CMK (cell line): ENCODE data around the gene STX8.

Source experiments
- DNase-seq: peaks from one replicate; pipeline ENCODE4 v3.0.0-alpha.2; 2010; ENCODE audit warnings: low read depth

The STX8 gene

DNA sequence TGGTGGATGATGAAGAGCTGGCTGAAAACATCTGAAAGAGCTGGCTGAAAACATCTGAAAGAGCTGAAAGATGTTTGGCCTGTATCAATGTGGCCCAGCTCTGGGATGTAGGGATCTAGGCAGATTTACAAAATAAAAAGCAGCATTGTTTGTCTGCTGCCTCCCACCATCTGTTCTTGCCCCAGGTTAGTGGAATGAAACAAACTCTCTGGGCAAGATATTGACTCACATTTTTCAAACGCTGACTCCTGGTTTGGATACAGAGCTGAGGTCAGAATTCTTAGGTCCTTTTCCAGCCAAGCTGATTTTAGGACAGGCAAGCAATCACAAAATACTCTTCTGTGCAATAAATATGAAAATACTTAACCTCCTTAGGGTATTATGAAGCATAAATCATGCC is 139.0 kb downstream of the STX8 start:
- DNase-seq: no peak

DNA sequence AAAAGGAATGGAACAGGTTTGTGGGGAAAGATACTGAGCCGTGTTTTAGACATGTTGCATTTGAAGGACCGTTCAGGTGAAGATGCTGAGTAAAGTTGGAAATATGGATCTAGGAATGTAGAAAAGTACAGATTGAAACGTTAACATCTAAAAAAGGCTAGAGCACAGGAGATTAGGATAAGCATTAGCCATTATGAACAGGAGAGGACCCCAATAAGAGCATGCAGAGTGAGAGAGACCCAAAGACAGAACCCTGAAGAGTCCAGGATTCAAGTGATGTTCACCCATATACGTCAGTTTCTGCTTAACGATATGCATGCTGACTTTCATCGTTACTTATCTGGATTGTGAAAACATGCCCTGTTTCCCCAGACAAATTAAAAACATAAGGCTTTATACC is 140.5 kb downstream of the STX8 start:
- DNase-seq: no peak

DNA sequence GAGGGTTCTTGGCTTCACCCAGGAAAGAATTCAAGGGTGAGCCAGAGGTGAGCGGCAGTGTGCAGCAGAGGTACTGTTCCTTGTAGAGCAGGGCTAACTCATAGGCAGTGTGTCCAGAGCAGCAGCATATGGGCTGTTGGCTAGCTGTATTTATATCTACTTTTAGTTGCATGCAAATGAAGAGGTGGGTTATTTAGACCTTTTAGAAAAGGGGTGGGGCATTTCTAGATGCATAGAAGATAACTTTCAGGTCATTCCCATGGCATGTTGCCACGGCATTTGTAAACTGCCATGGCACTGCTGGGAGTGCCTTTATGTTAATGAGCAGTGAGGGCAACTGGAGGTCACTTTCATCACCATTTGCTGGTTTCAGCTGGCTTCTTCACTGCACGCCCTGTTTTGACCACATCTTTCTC is 141.0 kb downstream of the STX8 start:
- no peak for DNase-seq

DNA sequence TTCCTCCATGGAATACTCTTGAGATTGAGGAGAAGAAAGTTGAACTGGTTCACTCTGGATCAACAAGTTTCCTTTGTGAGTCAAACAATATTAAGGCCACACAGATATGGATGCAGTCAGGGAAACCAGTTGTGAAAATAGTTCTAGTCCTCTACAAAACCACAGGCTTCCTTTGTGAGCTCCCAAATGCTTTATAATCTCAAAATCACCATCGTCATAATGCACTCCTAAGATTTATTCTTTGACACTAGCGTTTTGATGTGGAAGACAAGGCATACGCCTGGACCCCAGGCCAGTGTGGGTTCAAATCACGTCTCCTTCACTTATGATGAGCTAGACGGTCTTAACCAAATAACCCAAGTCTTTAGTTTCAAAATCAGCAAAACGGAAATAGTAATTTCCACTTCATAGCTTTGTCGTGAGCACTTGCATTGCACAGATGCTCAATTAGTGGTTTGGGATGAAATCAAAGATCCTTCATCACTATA is 142.6 kb downstream of the STX8 start:
- DNase-seq: no peak

DNA sequence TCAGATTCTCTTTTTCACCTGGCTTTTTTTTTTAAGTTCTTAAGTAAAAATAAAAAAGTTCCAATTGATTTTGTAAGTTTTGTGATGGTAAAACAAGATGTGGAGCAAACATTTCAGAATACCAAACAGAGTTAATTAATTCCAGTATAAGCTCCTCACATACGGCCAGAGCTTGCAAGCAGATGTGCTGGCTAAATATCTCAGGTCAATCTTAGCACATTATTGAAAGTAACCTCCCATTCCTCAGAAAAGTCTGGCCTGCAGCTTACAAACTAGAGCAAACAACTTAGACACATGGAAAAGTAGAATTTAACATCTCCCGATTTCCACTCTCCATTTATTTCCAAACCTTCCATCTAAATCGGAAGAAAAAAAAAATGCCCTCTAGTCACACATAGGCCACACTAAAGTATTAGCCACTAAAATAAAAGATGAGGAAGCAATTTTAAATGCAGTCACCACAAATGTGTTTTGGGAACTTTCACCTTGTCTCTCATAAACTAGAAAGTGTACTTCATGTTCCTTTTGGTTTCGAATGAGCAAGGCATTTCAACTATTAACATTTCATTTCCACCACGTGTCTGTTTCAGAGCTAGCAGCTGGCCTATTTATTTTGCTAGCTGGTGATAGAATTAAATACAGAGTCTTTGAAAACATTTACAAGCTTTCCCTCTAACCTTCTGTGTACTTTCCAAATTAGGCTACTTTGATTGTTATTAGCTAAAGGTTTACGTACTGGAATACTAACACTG is 143.3 kb downstream of the STX8 start:
- DNase-seq: no peak

DNA sequence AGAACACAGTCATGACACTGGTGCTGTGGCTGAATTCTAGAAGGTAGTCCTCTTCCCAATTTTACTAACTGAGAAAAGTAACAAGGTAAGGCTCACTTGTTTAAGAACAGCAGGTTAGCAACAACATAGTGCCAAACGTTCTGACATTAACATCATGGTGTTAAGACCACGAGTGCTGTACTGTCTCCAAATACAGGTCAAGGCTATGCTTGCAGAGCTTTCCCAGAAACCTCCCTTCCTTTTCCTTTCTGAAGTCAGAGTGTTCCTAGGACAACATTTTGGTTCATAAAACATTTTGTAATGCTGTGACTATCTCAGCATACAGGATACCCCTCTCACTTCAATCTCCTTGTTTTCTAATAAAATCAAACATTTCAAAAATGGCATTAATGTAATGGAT is 144.0 kb downstream of the STX8 start:
- no peak for DNase-seq

DNA sequence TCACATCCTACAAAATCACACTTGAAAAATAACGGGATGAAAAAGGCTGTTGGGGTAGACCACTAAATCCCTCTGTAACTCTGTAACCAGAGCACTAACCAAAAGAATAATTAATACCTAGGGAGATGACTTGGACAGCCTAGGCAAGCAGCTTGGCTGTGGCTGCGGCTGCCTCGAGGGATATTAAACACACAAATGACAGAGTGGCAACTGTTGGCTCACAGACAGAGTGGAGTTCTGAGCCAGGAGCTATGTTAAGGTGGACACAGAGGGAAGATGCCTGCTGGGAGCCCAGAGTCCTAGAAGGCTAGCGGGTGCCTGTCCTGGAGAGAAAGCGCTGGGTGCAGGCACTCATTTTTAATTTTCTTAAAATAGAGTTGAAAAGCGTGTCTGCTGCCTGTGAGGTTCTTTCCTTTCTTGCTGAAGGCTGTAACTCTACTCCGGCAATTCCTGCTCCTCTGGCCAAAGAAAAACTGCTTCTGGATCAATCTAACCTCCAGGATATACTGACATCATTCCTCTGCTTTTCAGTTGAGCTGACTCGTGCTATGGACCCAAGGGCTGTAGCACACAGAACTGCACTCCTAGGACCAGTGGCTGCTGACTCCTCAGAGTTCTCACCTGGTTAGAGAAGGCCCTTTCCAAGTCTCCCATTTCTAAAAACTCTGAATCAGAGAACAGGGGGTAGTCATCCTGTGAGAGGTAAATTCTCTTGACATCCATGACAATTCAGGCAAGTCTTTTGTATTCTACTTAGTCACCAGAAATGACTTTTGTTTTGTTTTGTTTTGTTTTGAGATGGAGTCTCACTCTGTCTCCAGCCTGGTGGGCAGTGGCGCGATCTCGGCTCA is 147.9 kb downstream of the STX8 start:
- no peak for DNase-seq

DNA sequence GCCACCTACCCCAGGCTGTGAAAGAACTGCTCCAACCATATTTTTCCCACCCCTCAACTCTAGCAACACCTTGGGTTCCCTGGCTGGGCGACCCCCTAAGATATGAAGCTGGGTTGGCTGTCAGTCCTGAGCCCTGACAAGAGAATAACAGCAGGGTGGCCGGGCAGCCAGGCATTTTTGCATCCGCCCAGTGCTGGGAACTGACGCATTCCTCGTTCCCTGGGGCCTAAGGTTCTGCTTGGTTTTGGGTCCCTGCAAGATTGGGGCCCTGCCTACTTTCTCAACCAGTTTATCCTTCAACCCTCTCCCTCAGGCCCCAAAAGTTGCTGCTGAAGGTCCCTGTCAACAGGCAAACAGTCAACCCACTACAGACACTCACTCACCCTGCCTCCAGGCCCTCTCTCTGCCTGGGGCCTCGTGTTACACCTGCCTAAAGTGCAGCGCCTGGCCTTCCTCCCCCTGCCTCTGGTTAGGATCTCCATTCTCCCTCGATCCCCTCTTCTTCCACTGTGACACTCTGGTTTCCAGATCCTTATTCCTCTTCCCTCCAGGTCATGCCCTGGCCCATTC is 151.5 kb downstream of the STX8 start:
- no peak for DNase-seq

DNA sequence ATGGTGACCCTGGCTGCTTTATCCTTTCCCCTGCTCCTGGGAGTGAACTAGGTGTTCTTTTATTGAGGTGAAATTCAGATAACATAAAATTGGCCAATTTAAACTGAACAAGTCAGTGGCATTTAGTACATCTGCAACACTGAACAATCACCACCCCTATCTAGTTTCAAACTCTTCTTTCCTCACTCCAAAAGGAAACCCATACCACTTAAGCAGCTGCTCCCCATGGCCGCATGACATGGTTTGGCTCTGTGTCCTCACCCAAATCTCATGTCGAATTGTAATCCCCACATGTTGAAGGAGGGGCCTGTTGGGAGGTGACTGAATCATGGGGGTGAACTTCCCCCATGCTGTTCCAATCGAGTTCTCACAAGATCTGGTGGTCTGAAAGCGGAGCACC is 154.1 kb downstream of the STX8 start:
- DNase-seq: no peak

DNA sequence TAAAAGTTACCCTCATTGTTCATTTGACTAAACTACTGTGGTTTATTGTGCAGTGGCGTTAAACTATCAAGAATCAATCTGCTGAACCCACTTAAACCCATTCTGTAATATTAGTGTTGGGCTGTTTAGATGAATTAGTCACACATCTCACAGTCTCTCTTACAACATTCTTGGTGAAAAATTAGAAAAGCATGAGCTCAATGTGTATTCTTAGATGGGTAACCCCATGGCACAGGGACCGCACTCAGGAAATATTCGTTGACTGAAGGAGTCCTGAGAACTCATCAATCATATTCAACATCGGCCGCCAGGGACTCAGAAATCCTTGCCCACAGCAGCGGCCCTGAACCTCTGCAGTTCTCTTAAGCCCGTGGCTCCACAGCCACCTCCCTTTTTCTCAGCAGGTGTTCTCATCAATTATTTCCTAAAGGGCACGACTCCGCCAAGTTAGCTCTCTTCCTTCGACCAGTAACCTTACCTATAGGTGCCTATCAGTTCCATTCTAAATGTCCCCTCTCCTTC is 155.6 kb downstream of the STX8 start:
- DNase-seq: no peak

DNA sequence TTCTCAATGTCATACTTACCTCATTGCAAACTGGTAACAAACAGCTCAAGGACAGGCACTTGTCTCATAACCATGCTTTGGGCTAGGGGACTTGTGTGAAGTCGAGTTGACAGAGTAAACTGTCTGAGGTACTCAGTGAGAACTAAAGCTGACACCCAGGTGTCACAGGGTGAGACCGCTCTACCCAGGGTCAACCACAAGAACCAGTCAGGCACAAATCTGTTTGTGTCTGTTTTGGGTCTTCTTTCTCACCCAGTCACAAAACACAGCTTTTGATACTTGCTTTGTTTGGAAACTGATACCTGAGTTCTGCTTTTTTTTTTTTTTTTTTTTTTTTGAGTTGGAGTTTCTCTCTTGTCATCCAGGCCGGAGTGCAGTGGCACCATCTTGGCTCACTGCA is 161.1 kb downstream of the STX8 start:
- no peak for DNase-seq

DNA sequence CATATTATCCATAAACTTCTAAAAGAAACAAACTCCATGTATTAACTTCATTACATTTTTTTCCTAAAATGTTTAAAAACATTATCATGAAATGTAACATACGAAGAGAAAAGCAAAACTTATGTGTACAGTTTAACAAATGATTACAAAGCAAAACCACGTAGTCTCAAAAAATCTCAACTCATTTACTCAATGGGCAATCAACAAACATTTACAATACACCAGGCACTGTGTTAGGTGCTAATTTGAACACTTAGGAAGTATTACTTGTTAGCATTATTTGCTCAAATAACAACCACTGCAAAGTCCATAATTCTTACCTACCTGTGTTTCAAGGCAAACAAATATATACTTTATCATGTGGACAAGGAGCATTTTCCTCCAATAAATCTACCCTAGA is 164.9 kb downstream of the STX8 start:
- DNase-seq: no peak

DNA sequence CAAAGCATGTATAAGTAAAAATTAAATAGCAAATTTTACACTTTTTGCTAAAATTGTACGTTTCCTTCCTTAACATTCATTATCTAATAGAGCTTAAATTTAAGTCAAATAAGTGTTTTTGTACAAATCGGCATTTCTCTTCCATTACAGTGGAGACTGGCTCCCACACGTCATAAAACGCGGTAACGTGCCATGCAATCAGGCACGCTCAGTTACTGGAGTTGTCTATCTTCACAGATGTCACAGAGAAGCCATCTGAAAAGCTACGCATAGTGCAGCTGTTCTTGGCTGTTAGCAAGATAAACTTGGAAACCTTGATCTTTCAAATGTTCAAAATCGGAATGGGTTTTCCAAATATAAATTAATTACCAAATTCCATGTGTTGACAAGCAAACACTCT is 165.3 kb downstream of the STX8 start:
- no peak for DNase-seq

DNA sequence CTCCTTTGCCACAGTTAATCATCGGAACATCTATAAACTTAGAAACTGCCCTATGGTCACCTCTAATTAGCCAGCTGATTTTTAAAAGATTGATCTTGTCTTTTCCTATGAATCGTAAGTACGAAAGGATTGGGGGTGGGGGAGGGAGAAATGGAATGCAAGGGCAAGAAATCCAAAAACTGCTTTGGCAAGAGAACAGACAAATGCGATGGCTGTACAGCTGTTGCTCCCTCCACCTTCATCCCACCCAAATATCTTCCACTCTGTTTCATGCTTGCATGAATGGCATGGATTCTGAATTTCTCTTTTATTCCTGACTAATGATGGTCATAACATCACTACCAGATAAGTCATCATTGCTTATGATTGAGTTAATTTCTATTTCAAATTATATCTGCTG is 165.7 kb downstream of the STX8 start:
- no peak for DNase-seq

DNA sequence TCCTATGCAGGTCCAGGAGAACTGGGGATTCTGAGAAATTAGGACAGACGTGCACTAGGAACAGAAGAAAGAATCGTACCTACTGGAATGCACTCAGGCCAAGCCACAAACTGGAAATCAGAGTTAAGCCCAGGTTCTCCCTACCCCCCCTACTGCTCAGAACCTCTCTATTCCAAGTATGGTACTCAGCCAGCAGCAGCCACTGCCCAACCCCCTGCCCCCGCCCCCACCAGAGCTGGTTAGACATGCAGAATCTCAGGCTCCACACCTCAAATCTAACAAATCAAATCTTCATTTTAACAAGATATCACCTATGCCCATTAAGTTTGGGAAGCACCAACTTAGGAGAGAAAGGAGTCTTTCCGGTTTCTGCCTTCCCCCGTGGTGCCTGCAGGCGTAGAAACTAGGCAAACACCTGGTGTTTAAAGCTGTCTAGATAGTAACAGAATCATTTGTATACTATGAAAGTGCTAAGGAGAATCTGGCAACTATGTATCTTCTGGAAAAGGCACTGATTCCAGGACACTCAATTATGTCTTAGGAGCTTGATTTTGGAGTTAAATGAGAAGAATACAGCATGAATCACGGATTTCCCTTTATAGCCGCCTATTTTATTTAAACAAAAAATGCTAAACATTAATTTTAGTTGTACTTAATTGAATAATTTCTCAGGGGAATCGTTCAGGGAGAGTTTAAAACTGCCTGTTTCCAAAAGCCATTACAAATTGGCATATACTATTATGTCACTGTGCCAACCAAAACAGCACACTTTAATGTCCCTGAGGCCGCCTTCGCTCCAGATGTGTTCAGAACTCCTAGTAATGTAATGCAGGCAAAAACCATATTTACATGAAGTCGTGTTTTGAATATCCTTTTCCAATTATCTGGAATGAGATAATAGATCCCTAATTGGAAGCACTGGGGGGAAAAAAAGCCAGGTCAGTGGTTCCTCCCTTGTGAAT is 166.5 kb downstream of the STX8 start:
- no peak for DNase-seq

DNA sequence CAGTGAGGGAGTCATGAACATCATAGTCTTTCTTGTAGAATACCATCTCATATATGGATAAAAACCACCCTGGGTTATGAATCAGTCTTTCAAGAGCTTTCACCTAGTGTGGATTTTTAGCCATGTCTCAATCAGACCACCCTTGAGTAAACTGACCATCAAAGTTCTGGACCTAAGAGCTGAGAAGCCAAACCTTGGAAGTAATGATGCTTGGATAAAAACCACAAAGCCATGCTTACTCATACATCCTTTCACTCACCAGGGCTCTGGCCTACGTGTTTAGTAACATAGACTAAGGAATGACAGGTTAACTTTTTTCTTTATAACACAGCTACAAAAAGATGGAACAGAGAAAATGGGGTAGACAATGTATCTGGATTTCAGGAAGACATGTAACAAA is 167.2 kb downstream of the STX8 start:
- DNase-seq: no peak

DNA sequence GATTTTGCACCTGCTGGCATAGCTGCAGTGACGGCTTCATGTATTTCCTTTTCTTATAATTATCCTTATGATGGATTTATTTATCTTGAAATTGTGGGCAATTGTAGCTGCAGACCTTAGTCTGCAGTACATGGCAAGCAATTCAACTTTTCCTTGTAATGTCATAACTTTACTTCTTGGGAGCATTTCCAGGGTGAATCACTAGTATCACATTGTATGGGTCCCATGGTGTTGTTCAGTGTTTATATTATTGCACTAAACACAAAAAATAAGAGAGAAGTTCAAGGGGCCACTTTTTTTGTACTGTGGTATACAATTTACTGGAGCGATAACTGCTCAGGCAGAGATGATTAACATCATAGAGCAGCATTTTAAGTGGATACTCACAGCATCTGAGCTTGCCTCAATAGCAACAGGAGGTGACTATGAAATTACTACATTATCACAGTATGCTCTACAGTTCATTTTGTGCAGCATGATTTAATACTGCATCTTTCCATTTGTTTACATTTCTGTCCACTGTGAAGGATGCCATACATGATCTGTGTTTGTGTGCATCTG is 169.5 kb downstream of the STX8 start:
- DNase-seq: no peak

DNA sequence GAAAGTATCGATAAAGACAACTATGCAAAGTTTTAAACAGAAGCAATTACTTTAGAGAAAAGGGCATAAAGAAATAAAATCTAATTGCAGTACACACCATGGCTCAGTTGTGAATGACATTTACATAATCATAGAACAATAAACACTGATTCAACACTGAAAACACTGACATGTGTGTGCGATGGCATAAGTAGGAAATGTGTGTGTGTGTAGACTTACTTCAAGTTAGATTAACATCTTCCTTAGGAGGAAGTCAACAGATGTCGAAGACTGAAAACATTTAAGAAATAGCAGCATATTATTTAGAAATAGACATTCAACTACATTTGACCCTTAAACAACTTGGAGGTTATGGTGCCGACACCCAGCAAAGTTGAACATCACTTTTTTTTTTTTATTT is 172.4 kb downstream of the STX8 start:
- DNase-seq: no peak

DNA sequence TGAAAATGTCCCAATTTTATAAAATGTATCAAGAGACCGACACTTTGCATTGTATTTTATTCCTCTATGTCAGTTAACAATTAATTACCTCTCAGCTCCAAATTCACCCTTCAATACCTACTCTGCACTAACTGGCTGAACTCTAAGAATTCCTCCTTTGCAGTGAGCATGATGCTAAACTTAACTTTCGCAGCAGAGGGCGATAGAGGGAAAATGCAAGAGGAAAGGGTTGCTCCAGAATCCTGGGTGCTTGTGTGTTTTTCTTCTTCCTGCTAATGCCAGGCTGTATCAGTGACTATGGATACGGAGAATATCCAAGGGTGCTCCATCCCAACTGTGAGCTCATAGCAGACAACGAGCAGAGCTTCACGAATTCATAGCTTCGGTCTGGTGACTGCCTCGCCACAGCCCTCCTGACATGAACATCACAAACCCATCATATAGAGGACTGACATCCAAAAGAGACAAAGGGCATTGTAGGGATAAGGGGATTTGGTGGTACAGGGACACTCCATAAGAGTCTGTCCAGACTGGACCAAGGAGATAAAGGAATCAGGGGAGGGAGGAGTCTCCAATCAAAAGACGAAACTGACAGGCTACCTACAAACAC is 172.9 kb downstream of the STX8 start:
- DNase-seq: no peak

DNA sequence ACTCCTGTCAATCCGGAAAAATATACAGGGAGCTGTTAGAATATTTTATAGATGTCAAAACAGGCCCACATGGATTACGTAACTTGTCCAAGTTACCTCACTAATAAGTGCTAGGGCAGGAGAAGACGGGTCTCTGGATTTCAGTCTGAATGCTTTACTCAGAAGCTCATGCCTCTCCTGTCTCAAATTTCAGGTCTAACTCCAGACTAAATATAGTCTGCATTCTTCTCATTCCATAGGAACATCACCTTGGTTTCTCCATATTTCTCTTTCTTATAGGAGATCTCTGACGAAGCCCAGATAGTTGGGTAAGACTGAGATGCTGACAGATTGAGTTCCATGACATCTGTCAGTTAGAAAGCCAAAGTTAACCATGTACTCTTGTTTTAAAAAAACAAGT is 174.2 kb downstream of the STX8 start:
- DNase-seq: no peak

DNA sequence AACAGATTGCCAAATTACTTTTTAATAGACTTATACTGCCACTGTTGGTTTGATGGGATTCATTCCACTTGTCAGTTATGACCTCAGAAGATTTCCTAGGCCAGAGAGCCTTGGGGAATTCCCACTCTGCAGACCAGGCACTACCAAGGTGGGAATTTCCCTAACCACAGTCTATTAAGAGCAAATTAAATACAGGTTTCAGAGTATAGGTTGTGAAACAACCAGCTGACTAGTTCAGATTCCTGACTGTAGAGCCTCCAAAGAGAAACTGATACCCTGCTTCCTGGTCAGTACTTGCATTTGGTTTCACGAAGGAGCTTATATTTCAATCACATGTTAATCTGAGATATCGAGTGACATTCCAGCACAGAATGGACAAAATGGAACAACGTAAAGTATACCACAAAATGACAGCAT is 186.5 kb downstream of the STX8 start:
- no peak for DNase-seq
